Dendritic cell treated with granulocyte-macrophage colony-stimulating factor and Interleukin-4, amounts not matched to agents 40 ng/mL and 50 ng/mL, for 4 days (primary cell): ENCODE results near the gene TMA7B.

ENCODE experiments used
- H3K27ac Mint-ChIP-seq: one replicate; pipeline ENCODE4 v1.8.0; 2022; ENCODE audit warnings: mild to moderate bottlenecking, mixed read lengths
- H3K27me3 Mint-ChIP-seq: one replicate; pipeline ENCODE4 v1.8.0; 2022; ENCODE audit warnings: mild to moderate bottlenecking, mixed read lengths
- H3K36me3 Mint-ChIP-seq: one replicate; pipeline ENCODE4 v1.8.0; 2022; ENCODE audit warnings: low read depth, mixed read lengths
- H3K4me1 Mint-ChIP-seq: one replicate; pipeline ENCODE4 v1.8.0; 2022; ENCODE audit warnings: low read depth, mixed read lengths
- H3K4me3 Mint-ChIP-seq: one replicate; pipeline ENCODE4 v1.8.0; 2022; ENCODE audit warnings: mild to moderate bottlenecking, moderate library complexity, mixed read lengths
- H3K9me3 Mint-ChIP-seq: one replicate; pipeline ENCODE4 v1.8.0; 2022; ENCODE audit warnings: mixed read lengths
- intact Hi-C: fragments of 100-400 bp; cut with micrococcal nuclease; formaldehyde crosslinking; loops from one replicate; pipeline ENCODE4 v1.15.0; 2022

The TMA7B gene

GRCh38 chr22:39959640-39960447 lies at the start of gene TMA7B:
Gene TMA7B, plus strand, starts transcription at chr22:39960397. Its CDS starts 3,978 bp downstream, at chr22:39964375.
- intact Hi-C loops: no loop called here
- Mint-ChIP-seq H3K4me1 (peaks cover 57% of the 10 kb centered on the region), H3K27ac (no peak within 1 kb of the TSS), H3K9me3 (no peaks in the 10 kb centered on the region), H3K27me3 (peaks cover 89% of the 10 kb centered on the region), H3K36me3 (no peaks in the 10 kb centered on the region), H3K4me3 (no peak within 1 kb of the TSS)

- intact Hi-C loops: no loop called here
- Mint-ChIP-seq H3K27me3 (peaks cover 48% of the 10 kb centered on the region), H3K27ac (no peak overlapping the region), H3K4me3 (no peak overlapping the region), H3K9me3 (no peaks in the 10 kb centered on the region), H3K4me1 (peaks cover 6% of the 10 kb centered on the region), H3K36me3 (no peaks in the 10 kb centered on the region)
Observed at GRCh38 chr22:39910876-39911613, 49.2 kb upstream of the TMA7B start.

DNA sequence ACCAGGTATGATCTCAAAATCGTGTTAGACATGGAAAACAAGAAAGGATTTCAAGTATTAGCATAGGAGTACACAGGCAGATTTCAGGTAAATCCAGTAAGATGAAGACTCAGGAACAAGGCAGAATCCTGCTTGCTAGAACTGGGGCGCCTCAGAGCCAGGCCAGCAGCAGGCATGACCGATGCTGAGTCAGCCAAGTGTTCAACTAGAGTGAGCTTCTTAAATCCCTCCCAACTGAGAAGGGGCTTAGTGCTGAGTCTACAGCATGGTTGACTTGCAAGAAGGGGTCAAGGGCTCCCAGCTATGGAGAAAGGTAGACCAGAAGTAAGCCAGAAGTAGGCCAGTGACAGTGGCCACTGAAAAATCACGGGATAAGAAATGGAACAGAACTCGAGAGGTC lies 46.9 kb upstream of the TMA7B start:
- no peak overlapping the region for H3K27ac Mint-ChIP-seq
- no peak overlapping the region for H3K4me3 Mint-ChIP-seq
- H3K4me1 Mint-ChIP-seq: peaks cover 6% of the 10 kb centered on the region
- peaks cover 51% of the 10 kb centered on the region for H3K27me3 Mint-ChIP-seq
- intact Hi-C loops: no loop called here
- no peaks in the 10 kb centered on the region for H3K9me3 Mint-ChIP-seq
- H3K36me3 Mint-ChIP-seq: no peaks in the 10 kb centered on the region

GRCh38 chr22:39913886-39914285 lies 46.3 kb upstream of the TMA7B start:
- H3K4me1 Mint-ChIP-seq: peaks cover 6% of the 10 kb centered on the region
- intact Hi-C loops: no loop called here
- peaks cover 46% of the 10 kb centered on the region for H3K27me3 Mint-ChIP-seq
- H3K36me3 Mint-ChIP-seq: no peaks in the 10 kb centered on the region
- H3K27ac Mint-ChIP-seq: no peak overlapping the region
- no peak overlapping the region for H3K4me3 Mint-ChIP-seq
- H3K9me3 Mint-ChIP-seq: no peaks in the 10 kb centered on the region

- intact Hi-C loops: no loop called here
- Mint-ChIP-seq H3K36me3 (no peaks in the 10 kb centered on the region), H3K27ac (no peak overlapping the region), H3K4me1 (peaks cover 6% of the 10 kb centered on the region), H3K27me3 (peaks cover 45% of the 10 kb centered on the region), H3K4me3 (no peak overlapping the region), H3K9me3 (no peaks in the 10 kb centered on the region)
Observed at GRCh38 chr22:39914584-39914983, 45.6 kb upstream of the TMA7B start.

DNA sequence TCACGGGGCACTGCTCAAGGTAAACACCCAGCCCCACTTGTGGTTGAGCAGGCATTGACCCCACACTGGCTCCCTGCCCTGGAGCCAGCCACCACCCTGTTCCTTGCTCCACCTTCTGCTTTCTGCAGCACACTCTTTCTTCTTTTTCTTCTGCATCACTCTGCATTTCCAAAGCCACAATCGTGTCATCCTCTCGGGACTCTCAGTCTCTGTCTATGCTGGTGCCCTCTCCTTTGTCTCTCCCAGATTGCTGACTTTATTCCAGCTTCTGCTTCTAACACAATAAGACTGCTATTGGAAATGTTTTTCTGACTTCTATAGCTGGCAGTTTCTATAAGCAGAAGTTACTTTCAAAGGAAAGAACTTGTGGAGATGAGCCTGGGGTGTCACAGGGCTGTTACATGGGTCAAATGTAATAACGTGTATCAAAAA lies 44.9 kb upstream of the TMA7B start:
- Mint-ChIP-seq H3K9me3 (no peaks in the 10 kb centered on the region), H3K27ac (no peak overlapping the region), H3K27me3 (peaks cover 43% of the 10 kb centered on the region), H3K4me1 (peaks cover 6% of the 10 kb centered on the region), H3K36me3 (no peaks in the 10 kb centered on the region), H3K4me3 (no peak overlapping the region)
- intact Hi-C loops: no loop called here

GRCh38 chr22:39916496-39916895 lies 43.7 kb upstream of the TMA7B start:
- peaks cover 44% of the 10 kb centered on the region for H3K27me3 Mint-ChIP-seq

GRCh38 chr22:39917197-39917643 lies 43.0 kb upstream of the TMA7B start:
- intact Hi-C loops: no loop called here
- H3K36me3 Mint-ChIP-seq: no peaks in the 10 kb centered on the region
- H3K27me3 Mint-ChIP-seq: peaks cover 44% of the 10 kb centered on the region
- H3K27ac Mint-ChIP-seq: no peak overlapping the region
- no peaks in the 10 kb centered on the region for H3K9me3 Mint-ChIP-seq
- H3K4me1 Mint-ChIP-seq: peaks cover 6% of the 10 kb centered on the region
- H3K4me3 Mint-ChIP-seq: no peak overlapping the region

More at GRCh38 chr22:39916496-39916895, 43.7 kb upstream of the TMA7B start:
- H3K4me1 Mint-ChIP-seq: peaks cover 6% of the 10 kb centered on the region
- H3K27ac Mint-ChIP-seq: no peak overlapping the region
- no peaks in the 10 kb centered on the region for H3K36me3 Mint-ChIP-seq
- H3K4me3 Mint-ChIP-seq: no peak overlapping the region
- intact Hi-C loops: no loop called here
- no peaks in the 10 kb centered on the region for H3K9me3 Mint-ChIP-seq

DNA sequence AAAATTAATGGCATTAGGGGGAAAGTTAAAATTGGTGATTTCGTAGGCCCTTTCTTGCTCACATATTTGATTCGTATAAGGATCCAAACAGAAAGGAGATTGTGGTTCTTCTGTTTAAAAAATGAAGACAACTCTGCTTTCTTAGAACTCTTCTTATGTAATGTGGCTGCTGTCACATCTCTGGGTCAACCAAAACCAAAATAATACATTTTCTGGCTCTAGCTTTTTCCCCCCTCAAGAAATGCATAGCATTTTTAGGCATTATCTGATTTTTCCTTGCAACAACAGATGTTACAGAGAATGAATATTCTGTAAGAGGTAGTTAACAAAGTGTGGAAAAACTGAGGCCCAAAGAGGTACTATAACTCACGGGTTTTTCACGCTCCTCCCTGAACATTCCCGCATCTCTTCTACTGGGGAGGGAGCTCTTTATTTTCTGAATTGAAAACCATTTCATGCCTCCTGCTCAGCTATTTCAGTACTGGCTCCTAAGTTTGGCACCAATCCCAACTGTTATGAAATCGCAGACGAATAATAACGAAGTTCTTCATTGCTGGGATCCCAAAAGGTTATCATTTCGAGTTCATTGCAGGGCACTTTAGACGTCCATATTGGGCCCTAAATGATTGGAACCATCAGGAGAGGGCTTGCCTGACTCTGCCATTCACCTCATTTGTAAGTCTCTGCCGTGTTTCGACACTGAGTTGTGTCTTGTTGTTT lies 42.3 kb upstream of the TMA7B start:
- Mint-ChIP-seq H3K36me3 (no peaks in the 10 kb centered on the region), H3K9me3 (no peaks in the 10 kb centered on the region), H3K4me3 (no peak overlapping the region), H3K27me3 (peaks cover 43% of the 10 kb centered on the region), H3K4me1 (peaks cover 6% of the 10 kb centered on the region), H3K27ac (no peak overlapping the region)
- intact Hi-C loops: no loop called here

DNA sequence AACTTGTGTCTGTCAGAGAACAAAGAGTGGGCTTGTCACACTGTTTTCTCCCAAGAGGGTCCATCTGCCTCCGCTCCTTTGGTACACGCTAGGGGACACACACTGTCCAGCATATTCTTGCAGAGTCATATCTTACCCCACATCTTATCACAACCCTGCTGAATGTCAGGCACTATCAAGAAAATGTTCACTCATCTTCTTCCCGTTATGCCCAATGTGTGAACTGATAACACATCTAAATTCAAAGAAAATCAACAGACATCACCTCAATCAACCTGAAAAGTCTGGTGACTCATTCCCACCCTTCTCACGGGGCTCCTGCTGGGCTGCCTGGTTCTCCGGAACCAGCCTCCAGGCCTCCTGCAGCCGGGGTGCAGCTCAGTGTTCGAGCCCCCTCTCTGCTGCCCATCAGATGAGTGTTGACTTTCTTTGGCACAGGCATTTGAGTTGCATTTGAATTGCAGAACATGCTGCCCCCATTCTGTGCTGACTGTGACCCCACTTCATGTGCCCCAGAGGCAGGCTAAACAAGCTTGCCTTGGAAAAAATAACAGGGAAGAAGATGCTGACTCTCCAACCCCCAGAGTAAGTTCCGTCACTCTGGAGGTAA lies 40.0 kb upstream of the TMA7B start:
- Mint-ChIP-seq H3K36me3 (no peaks in the 10 kb centered on the region), H3K4me1 (peaks cover 3% of the 10 kb centered on the region), H3K27ac (no peak overlapping the region), H3K4me3 (no peak overlapping the region), H3K27me3 (peaks cover 38% of the 10 kb centered on the region), H3K9me3 (no peaks in the 10 kb centered on the region)
- intact Hi-C loops: no loop called here

- Mint-ChIP-seq H3K36me3 (no peaks in the 10 kb centered on the region), H3K27ac (no peak overlapping the region), H3K9me3 (no peaks in the 10 kb centered on the region), H3K4me3 (no peak overlapping the region), H3K27me3 (peaks cover 45% of the 10 kb centered on the region), H3K4me1 (peaks cover 23% of the 10 kb centered on the region)
- intact Hi-C loops: no loop called here
Observed at GRCh38 chr22:39923696-39924095, 36.5 kb upstream of the TMA7B start.

- intact Hi-C loops: no loop called here
- Mint-ChIP-seq H3K4me3 (no peak overlapping the region), H3K27ac (no peak overlapping the region), H3K36me3 (no peaks in the 10 kb centered on the region), H3K27me3 (peaks cover 45% of the 10 kb centered on the region), H3K4me1 (peaks cover 23% of the 10 kb centered on the region), H3K9me3 (no peaks in the 10 kb centered on the region)
Observed at GRCh38 chr22:39924286-39924685, 35.9 kb upstream of the TMA7B start.

GRCh38 chr22:39925273-39925672 lies 34.9 kb upstream of the TMA7B start:
- no peak overlapping the region for H3K27ac Mint-ChIP-seq
- peaks cover 23% of the 10 kb centered on the region for H3K4me1 Mint-ChIP-seq
- H3K36me3 Mint-ChIP-seq: no peaks in the 10 kb centered on the region
- peaks cover 40% of the 10 kb centered on the region for H3K27me3 Mint-ChIP-seq
- intact Hi-C loops: no loop called here
- no peaks in the 10 kb centered on the region for H3K9me3 Mint-ChIP-seq
- no peak overlapping the region for H3K4me3 Mint-ChIP-seq
